GM12891 (cell line): ENCODE data around the gene DLGAP1.

Experiments used
- DNase-seq: peaks from one replicate; pipeline ENCODE4 v3.0.0; 2011; ENCODE audit warnings: low spot score; ENCODE audit not compliant: insufficient read length
- FAIRE-seq: peaks from 2 replicates; lab custom pipeline; 2011; peaks lifted over from hg19 to GRCh38; lab: Jason Lieb, UNC
- PAX5 ChIP-seq: IDR thresholded peaks from 2 replicates; pipeline ENCODE4 v1.6.1; 2011; ENCODE audit warnings: low read length, moderate library complexity, mild to moderate bottlenecking; ENCODE audit not compliant: insufficient read depth, severe bottlenecking
- POLR2A ChIP-seq: IDR thresholded peaks from 2 replicates; pipeline ENCODE4 v1.6.1; 2011; ENCODE audit warnings: low read depth, low read length, control low read depth
- POLR2AphosphoS5 ChIP-seq: IDR thresholded peaks from 2 replicates; pipeline ENCODE4 v1.6.1; 2011; ENCODE audit warnings: low read depth, low read length, control low read depth
- POU2F2 ChIP-seq: IDR thresholded peaks from 2 replicates; pipeline ENCODE4 v1.6.1; 2011; ENCODE audit warnings: low read depth, mild to moderate bottlenecking, control low read depth, low read length, moderate library complexity
- SPI1 ChIP-seq: IDR thresholded peaks from 2 replicates; pipeline ENCODE4 v1.6.1; 2011; ENCODE audit warnings: low read depth, low read length, control low read depth
- TAF1 ChIP-seq: IDR thresholded peaks from 2 replicates; pipeline ENCODE4 v1.6.1; 2011; ENCODE audit warnings: low read depth, low read length, control low read depth

DLGAP1 gene

GRCh38 chr18:4198956-4199355 is 256.2 kb downstream of the DLGAP1 start:
- FAIRE-seq = no peak
- TF ChIP-seq SPI1 = no peak
- no peak for TF ChIP-seq TAF1
- no peak for TF ChIP-seq POLR2A
- no peak for TF ChIP-seq PAX5
- TF ChIP-seq POLR2AphosphoS5 = no peak
- TF ChIP-seq POU2F2 = no peak
- no peak for DNase-seq

GRCh38 chr18:4196351-4196750 is 258.8 kb downstream of the DLGAP1 start:
- TF ChIP-seq POLR2AphosphoS5 (no peak), PAX5 (no peak), SPI1 (no peak), POLR2A (no peak), TAF1 (no peak), POU2F2 (no peak)
- DNase-seq (no peak), FAIRE-seq (no peak)

- no peak for DNase-seq
- TF ChIP-seq POLR2A (no peak), TAF1 (no peak), POLR2AphosphoS5 (no peak), SPI1 (no peak), PAX5 (no peak), POU2F2 (no peak)
- FAIRE-seq = no peak
Measured at GRCh38 chr18:4193086-4193485, 262.0 kb downstream of the DLGAP1 start.

GRCh38 chr18:4181882-4182568 is 273.1 kb downstream of the DLGAP1 start:
- FAIRE-seq (no peak), DNase-seq (no peak)
- TF ChIP-seq POU2F2 (no peak), SPI1 (no peak), TAF1 (no peak), POLR2A (no peak), POLR2AphosphoS5 (no peak), PAX5 (no peak)

GRCh38 chr18:4181086-4181485 is 274.0 kb downstream of the DLGAP1 start:
- DNase-seq = no peak
- no peak for TF ChIP-seq PAX5
- no peak for FAIRE-seq

GRCh38 chr18:4172196-4173100 is 282.7 kb downstream of the DLGAP1 start:
- FAIRE-seq (no peak), DNase-seq (no peak)
- no peak for TF ChIP-seq PAX5

GRCh38 chr18:4157352-4157751 is 297.8 kb downstream of the DLGAP1 start:
- TF ChIP-seq SPI1 (no peak), TAF1 (no peak), POLR2AphosphoS5 (no peak), POLR2A (no peak), POU2F2 (no peak), PAX5 (no peak)
- FAIRE-seq = no peak
- DNase-seq = no peak

- no peak for FAIRE-seq
- no peak for TF ChIP-seq SPI1
- TF ChIP-seq POU2F2 = no peak
- no peak for TF ChIP-seq TAF1
- TF ChIP-seq POLR2A = no peak
- no peak for TF ChIP-seq POLR2AphosphoS5
- TF ChIP-seq PAX5 = no peak
- no peak for DNase-seq
Measured at GRCh38 chr18:4146797-4147196, 308.3 kb downstream of the DLGAP1 start.

GRCh38 chr18:4144201-4144600 is 310.9 kb downstream of the DLGAP1 start:
- DNase-seq (no peak), FAIRE-seq (no peak)
- TF ChIP-seq TAF1 (no peak), POU2F2 (no peak), SPI1 (no peak), POLR2A (no peak), PAX5 (no peak), POLR2AphosphoS5 (no peak)

- no peak for DNase-seq
- no peak for FAIRE-seq
- TF ChIP-seq SPI1 = no peak
- no peak for TF ChIP-seq POLR2A
- TF ChIP-seq POU2F2 = no peak
- no peak for TF ChIP-seq PAX5
- no peak for TF ChIP-seq POLR2AphosphoS5
- TF ChIP-seq TAF1 = no peak
Measured at GRCh38 chr18:4143585-4143984, 311.5 kb downstream of the DLGAP1 start.
